ENCODE data around the gene SMG5.
"Not testable (repeated sequence)": the region's sequence is repeated elsewhere in the genome, so short reads cannot be mapped to it uniquely, and the experiment has no call there.

Gene SMG5

GRCh38 chr1:156282479-156283222 lies at the start of gene SMG5:
SMG5 (minus strand) TSS chr1:156282825; CDS start chr1:156282680, 145 bp downstream.
- peak; percentile 74 for DNase-seq

DNA sequence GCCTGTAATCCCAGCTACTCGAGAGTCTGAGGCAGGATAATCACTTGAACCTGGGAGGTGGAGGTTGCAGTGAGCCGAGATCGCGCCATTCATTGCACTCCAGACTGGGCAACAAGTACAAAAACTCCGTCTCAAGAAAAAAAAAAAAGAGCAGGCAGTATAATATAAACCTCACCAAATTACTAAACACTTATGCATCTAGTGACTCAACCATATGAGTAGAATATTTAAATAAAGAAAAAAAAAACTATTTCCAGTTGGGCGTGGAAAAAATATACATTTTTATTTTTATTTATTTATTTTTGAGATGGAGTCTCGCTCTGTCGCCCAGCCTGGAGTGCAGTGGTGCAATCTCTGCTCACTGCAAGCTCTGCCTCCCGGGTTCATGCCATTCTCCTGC lies 40.6 kb upstream of the SMG5 start:
- not testable (repeated sequence) for DNase-seq

DNA sequence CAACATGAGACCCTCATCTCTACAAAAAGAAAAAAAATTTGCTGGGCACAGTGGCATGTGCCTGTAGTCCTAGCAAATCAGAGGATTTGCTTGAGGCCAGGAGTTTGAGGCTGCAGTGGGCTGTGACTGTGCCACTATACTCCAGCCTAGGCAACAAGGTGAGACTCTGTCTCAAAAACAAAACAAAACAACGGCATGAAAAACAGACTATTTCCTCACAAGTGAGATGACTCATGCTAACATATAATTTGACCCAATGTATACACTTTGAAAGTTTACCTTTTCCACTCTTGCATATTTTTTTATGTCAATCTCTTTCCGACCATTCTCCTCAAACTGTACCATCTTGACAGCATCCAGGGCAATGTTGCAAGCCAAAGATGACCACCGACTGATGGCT lies 37.9 kb upstream of the SMG5 start:
- no peak for DNase-seq

DNA sequence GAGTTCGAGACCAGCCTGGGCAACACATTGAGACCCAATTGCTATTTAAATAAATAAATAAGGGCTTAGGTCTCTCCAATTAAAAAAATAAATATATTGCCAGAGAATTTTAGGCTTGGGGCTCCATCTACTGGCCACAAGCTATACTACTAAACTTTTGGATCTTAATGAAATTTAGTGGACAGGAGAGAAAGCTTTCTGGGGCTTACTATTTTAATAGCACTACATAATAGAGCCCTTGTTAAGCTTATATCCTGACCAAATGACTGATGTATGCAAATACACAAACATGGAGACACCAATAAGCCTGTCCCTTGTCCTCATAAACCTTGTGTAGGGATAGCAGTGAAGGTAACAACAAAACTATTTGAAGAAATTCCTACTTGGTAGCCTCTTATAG lies 37.0 kb upstream of the SMG5 start:
- DNase-seq = no peak

GRCh38 chr1:156316909-156317308 lies 34.3 kb upstream of the SMG5 start:
- DNase-seq = no peak

GRCh38 chr1:156310962-156311361 lies 28.3 kb upstream of the SMG5 start:
- no peak for DNase-seq

GRCh38 chr1:156308078-156308477 lies 25.5 kb upstream of the SMG5 start:
- DNase-seq = no peak

- DNase-seq = no peak
Measured at GRCh38 chr1:156305215-156305614, 22.6 kb upstream of the SMG5 start.

- no peak for DNase-seq
Measured at GRCh38 chr1:156303241-156303640, 20.6 kb upstream of the SMG5 start.

DNA sequence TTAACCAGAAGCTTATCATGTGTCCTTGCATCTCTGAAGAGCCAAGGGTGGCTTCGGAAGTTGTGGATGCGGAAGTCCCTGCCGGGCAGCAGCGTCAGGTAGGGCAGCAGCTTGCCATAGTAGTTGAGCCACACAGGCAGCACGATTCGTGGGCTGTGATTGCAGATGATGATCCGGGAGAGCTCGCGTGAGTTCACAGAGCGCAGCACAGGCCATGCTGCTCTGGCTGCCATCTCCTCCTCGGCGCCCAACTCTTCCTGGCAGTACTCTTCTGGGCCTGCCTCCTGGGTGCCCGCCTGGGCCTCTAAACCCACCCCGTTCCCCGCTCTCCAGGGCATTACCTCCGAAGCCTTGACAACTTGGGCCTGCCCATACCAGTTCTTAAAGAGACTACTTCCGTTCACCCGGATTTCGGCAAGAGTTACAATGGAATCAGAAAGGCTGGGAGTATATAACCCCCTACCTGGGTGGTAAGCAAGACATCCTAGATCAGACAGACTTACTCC lies 16.3 kb upstream of the SMG5 start, which contains the start of gene VHLL:
Gene VHLL, minus strand, starts transcription at position 456 of the 506 bp plus-strand sequence. Its CDS starts 118 bp downstream, at position 338.
- DNase-seq = no peak

GRCh38 chr1:156295391-156295947 lies 12.8 kb upstream of the SMG5 start, which contains the start of gene GLMP:
GLMP (minus strand) TSS chr1:156295679; CDS start chr1:156295645, 34 bp downstream.
- peak; percentile 44 for DNase-seq

DNA sequence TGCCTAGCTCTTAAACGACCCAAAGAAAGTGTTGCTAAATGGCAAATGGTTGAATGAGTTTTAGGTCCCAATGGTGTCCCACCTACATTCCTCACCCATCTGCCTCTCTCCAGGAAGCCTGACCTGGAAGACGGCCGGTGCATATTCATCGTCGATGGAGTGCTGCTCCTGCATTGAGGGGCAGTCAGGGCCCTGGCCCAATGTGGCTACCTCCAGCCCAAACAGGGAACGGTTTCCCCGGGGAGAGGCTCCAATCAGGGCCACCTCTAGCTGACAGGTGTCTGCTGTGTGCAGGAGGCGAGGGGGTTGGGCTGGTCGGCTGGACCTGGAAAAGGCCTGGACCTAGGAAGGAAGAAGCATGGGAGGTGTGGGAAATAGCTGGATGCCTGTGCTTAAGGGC lies 11.3 kb upstream of the SMG5 start:
- no peak for DNase-seq

GRCh38 chr1:156293098-156293434 lies 10.4 kb upstream of the SMG5 start:
- DNase-seq = no peak

- peak; percentile 86 for DNase-seq
Measured at GRCh38 chr1:156291226-156292061, 8.8 kb upstream of the SMG5 start.

DNA sequence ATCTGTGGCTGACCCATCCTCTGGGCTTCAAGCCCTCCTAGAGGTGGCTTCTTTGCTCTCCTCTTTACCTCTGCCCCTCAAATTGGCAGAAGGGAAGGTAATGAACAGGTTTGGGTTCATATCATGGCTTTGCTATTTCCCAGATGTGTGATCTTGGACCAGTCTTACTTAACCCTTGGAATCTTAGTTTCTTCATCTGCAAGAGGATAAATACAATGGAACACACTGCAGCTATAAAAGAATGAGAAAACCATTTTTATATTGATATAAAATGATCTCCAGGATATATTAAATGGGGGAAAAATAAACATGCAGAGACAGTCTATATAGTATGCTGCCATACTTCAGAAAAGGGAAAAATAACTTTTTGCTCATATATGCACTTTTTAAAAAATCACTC lies 7.2 kb upstream of the SMG5 start:
- DNase-seq = no peak

DNA sequence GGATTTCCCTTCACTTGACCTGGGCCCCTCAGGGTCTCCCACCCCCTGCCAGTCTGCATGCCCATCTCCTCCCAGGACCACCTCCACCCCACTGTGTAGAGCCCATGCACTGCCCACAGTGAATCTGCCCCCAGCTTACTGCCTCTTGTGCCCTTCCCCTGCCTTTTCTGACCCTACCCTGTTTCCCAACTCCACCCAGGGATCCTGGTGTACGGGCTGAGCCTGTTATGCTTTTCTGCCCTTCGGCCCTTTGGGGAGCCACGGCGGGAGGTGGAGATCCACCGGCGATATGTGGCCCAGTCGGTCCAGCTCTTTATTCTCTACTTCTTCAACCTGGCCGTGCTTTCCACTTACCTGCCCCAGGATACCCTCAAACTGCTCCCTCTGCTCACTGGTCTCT lies 3.4 kb upstream of the SMG5 start:
- no peak for DNase-seq

GRCh38 chr1:156285437-156285836 lies 2.8 kb upstream of the SMG5 start:
- no peak for DNase-seq

GRCh38 chr1:156284757-156285156 lies 2.1 kb upstream of the SMG5 start:
- no peak for DNase-seq

- no peak for DNase-seq
Measured at GRCh38 chr1:156284112-156284511, 1.5 kb upstream of the SMG5 start, which contains the start of gene TMEM79. TMEM79 (plus strand) TSS chr1:156284325; CDS start chr1:156285227, 902 bp downstream.

DNA sequence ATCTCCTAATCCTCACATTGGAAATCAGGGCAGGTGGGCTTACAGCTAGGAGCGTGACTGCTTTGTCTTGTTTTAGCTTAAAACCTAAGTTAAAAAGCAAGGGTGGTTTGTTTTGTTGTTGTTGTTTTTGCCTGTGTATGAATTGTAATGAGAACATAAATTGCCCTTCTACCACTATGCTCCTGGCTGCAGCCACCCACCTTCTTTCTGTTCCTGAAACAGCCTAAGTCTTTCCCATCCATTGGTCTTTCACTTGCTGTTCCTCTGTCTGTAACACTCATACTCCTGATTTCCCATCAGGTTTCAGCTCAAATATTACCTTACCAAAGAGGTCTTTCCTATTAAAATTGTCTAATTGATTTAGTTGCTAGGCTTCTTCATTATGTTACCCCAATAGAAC lies 896 bp upstream of the SMG5 start:
- DNase-seq = no peak

DNA sequence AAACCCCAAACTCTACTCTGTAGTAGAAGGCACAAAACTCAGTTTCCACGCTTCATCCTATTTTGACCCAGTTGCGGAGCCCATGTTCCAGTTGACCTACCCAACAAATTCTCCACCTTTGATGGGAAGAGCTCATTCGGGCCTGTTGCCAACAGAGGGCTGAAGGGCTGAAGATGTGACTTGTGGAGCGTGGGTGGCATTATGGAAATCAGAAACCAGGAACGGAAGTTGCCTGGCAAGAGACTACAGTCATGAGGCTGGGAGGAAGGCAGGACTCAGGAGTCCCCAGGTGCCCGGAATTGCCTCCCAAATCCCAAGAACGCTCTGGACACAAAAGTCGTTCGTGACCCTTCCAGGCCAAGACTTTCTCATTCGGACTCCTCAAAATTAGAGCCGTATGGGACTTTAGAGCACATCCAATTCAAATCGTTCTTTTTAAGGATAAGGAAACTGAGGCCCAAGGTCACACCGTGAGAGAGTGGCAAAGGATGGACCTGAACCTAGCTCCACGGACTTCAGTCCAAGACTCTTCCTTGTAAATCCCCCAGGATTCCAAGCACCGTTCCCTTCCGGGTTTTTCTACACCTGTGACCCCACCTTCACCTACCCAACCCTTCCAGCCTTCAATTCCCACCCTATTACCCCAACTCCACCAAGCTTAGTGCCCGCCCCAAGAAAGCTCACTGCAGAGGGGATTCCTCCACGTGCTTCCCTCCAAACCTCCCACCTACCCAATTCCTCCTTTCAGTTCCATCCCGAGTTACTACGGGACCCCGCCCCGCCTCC lies 739 bp downstream of the SMG5 start:
- DNase-seq = no peak

DNA sequence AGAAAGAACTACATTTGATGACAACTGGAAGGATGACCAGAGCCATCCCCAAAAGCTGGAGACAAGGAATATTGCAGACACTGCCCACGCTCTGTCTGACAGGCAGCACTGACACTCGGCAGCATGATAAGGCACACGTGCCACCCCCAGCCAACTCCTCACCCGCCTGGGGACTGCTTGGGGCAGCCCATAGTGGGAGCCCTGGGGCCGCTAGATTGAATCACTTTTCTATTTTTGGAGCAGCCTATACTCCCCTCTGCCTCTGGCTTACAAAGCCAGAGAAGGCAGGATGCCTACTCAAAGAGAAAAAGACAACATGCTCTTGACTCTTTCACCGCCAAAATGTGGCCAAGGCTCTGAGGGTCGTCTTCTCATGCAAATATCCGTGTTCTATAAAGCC lies 1.3 kb downstream of the SMG5 start:
- no peak for DNase-seq

DNA sequence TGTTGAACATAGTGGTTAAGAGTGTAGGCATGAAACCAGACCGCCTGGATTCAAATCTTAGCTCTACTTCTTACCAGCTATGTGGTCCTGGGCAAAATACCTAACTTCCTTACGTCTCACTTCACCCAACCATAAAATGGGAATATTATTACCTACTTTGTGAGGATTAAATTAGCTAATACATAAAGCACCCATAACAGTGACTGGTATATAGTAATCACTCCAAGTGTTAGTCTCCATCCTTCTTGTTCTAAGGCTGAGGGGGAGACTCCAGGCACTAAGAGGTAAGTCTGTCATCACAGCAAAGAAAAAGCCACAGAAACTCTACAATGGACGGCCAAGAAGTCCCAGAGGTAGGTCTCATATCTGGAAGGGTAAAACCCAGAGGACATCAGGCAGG lies 2.8 kb downstream of the SMG5 start:
- DNase-seq = no peak
